Measurements from ENCODE around the gene COL1A1. TPM values are rescaled to one million over a fixed set of nuclear protein-coding genes. Genes with fewer than 3 reads are reported as not detected.
A peak's percentile ranks its signal among the peaks of the same experiment; 100 is the strongest.

The COL1A1 gene
- total RNA-seq, 3 donors from 2014 or later, result 23.4 to 67.2 (median 44.5) TPM

DNA sequence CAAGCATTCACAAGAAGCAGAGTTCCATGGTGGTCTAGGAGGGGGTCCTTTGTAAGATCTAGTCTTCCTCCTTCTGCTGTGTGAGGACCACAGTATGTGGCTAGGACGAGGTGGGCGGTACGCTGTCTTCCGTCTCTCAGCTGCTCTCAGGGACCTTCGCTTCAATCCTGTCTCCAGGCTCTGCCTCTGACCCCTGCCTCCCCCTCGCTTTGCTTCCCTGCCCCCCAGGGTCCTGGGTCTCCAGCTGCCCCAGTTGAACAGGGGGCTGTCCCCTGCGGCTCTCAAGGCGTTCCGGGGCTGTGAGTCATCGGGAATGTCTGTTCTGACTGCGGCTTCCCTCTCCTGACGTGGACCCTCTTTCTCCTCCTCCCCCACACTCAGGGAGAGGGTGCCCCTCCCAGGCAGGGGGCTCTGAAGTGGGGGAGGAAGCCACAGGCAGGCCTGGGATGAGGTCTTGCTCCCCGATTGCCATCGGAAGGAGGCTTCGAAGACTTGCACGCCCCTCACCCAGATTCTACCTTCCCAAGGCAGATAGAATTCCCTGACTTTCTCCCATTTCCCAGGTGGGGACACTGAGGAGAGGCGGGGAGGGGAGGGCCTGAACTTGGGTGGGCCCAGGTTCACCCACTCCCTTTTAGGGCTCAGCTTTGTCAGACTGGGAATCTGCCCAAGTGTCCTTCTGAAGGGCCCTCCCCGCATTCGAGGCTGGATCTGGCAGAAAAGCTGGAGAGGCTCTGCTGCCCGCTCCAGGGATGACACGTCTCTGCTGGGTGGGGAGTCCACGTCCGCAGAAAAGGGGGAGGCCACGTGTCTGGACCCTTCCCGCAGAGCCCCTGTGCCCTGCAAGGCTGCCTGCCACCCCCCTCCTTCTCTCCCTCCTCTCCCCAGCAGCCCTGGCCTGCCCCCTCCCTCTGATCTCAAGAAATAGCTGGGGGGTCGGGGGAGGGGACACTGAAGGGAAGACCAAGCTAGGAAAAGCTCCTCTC lies 9.1 kb upstream of the COL1A1 start:
- TF ChIP-seq, protein P1, sequence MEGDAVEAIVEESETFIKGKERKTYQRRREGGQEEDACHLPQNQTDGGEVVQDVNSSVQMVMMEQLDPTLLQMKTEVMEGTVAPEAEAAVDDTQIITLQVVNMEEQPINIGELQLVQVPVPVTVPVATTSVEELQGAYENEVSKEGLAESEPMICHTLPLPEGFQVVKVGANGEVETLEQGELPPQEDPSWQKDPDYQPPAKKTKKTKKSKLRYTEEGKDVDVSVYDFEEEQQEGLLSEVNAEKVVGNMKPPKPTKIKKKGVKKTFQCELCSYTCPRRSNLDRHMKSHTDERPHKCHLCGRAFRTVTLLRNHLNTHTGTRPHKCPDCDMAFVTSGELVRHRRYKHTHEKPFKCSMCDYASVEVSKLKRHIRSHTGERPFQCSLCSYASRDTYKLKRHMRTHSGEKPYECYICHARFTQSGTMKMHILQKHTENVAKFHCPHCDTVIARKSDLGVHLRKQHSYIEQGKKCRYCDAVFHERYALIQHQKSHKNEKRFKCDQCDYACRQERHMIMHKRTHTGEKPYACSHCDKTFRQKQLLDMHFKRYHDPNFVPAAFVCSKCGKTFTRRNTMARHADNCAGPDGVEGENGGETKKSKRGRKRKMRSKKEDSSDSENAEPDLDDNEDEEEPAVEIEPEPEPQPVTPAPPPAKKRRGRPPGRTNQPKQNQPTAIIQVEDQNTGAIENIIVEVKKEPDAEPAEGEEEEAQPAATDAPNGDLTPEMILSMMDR (IDR thresholded peaks at IDR 0.05), result no peak
- TF ChIP-seq POLR2AphosphoS5 (IDR thresholded peaks at IDR 0.05) (no peak), POLR2A (IDR thresholded peaks at IDR 0.05) (no peak)
- intact Hi-C loops (cut with DNase I; ENCODE audit: low total_unique reads), result no loop called here
- no peaks in the 10 kb centered on the region for H3K9me3 ChIP-seq
- peak overlapping the region in 1 of 3 donors; percentile 41 for H3K4me3 ChIP-seq
- peaks cover 0 to 7% of the 10 kb centered on the region in 2 donors for H3K4me1 ChIP-seq
- no peak for DNase-seq (ENCODE audit: low spot score in 2 of 2)
- H3K36me3 ChIP-seq, result no peaks in the 10 kb centered on the region
- peak overlapping the region; percentile 89 to 97 for H3K27ac ChIP-seq
- H3K27me3 ChIP-seq, result no peaks in the 10 kb centered on the region

DNA sequence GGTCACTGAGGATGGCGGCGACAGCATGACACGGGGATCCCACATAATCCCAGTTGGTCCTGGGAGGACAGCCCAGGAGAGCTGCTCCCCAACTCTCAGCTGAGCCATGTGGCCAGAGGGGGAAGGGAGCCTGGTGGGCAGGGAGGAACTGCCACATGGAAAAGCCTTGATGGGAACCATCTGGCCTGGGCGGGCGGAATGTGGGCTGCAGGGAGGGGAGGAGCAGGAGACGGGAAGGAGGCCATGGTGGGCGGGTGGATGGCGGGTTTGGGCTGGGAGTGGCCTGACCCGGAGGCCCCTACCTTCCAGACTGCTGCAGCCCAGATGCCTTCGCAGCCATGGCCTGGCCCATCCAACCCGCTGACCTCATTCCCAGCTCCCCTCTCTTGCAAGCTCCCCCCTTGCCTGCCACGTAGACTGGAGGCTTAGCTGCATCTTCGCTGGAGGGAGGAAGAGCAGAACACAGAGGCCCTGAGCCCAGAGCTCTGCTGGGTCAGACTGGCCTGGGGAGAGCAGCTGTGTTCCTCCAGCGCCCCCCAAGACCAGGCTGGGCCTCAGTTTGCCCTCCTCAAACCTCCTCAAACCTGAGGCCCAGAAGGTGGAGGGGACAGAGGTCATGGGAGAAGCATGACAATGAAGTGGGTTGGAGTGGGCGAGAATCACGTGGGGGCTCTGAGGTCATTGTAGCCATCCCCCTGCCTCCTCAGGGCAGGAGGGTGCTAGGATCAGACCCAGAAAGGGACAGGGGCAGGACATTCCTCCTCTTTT lies 8.2 kb upstream of the COL1A1 start:
- Histone ChIP-seq H3K27ac (peak overlapping the region; percentile 89 to 97), H3K9me3 (no peaks in the 10 kb centered on the region), H3K4me1 (peaks cover 0 to 7% of the 10 kb centered on the region in 2 donors), H3K27me3 (no peaks in the 10 kb centered on the region), H3K4me3 (peak overlapping the region in 1 of 3 donors; percentile 41), H3K36me3 (no peaks in the 10 kb centered on the region)
- DNase-seq (ENCODE audit: low spot score in 2 of 2), result peak; percentile 72
- intact Hi-C loops (cut with DNase I; ENCODE audit: low total_unique reads), result loop anchor here (5.0 kb wide), 1 partner anchor 73 kb away; no protein-coding TSS in a partner anchor
- TF ChIP-seq POLR2A (IDR thresholded peaks at IDR 0.05), result no peak
- TF ChIP-seq POLR2AphosphoS5 (IDR thresholded peaks at IDR 0.05), result peak in 2 of 3 donors; percentile 55 to 61
- TF ChIP-seq, protein P1 (IDR thresholded peaks at IDR 0.05), result no peak

DNA sequence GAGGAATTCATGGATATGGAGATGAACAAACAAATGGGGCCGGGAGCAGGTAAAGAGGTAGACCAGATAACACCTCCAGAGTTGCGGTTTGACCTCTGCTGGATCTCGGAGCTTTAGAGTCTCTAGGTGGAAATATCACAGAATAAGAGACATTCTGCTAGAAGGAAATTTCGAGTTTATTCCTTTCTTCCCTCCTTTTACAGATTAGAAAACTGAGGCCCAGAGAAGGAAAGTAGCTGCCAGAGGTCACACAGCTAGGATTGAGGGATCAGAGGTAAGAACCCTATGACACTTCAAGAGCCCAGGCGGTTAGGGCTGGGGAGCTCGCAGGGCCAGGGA lies 7.7 kb upstream of the COL1A1 start:
- H3K4me1 ChIP-seq, result peaks cover 0 to 7% of the 10 kb centered on the region in 2 donors
- TF ChIP-seq POLR2A (IDR thresholded peaks at IDR 0.05) (no peak), POLR2AphosphoS5 (IDR thresholded peaks at IDR 0.05) (no peak)
- TF ChIP-seq, protein P1 (IDR thresholded peaks at IDR 0.05), result no peak
- peak overlapping the region; percentile 89 to 97 for H3K27ac ChIP-seq

GRCh38 chr17:50208611-50209061 lies 7.2 kb upstream of the COL1A1 start:
- intact Hi-C loops (cut with DNase I; ENCODE audit: low total_unique reads), result loop anchor here (5.0 kb wide), 1 partner anchor 74 kb away; no protein-coding TSS in a partner anchor
- DNase-seq (ENCODE audit: low spot score in 2 of 2), result no peak
- no peaks in the 10 kb centered on the region for H3K27me3 ChIP-seq
- no peaks in the 10 kb centered on the region for H3K9me3 ChIP-seq
- no peak overlapping the region for H3K4me3 ChIP-seq
- peak overlapping the region; percentile 89 to 97 for H3K27ac ChIP-seq
- TF ChIP-seq, protein P1 (IDR thresholded peaks at IDR 0.05), result no peak
- TF ChIP-seq POLR2AphosphoS5 (IDR thresholded peaks at IDR 0.05) (no peak), POLR2A (IDR thresholded peaks at IDR 0.05) (no peak)
- no peaks in the 10 kb centered on the region for H3K36me3 ChIP-seq
- peaks cover 0 to 7% of the 10 kb centered on the region in 2 donors for H3K4me1 ChIP-seq

More for the DNA sequence above, 7.7 kb upstream of the COL1A1 start:
- intact Hi-C loops (cut with DNase I; ENCODE audit: low total_unique reads), result loop anchor here (5.0 kb wide), 1 partner anchor 73 kb away; no protein-coding TSS in a partner anchor
- no peaks in the 10 kb centered on the region for H3K9me3 ChIP-seq
- H3K27me3 ChIP-seq, result no peaks in the 10 kb centered on the region
- DNase-seq (ENCODE audit: low spot score in 2 of 2), result no peak
- no peak overlapping the region for H3K4me3 ChIP-seq
- no peaks in the 10 kb centered on the region for H3K36me3 ChIP-seq
